ENCODE data around the gene CDON.

The CDON gene

GRCh38 chr11:126082251-126083109, 19.8 kb upstream of the CDON start:
- no peak for DNase-seq

GRCh38 chr11:126081915-126082250, 19.2 kb upstream of the CDON start:
- DNase-seq, result no peak

GRCh38 chr11:126080161-126080941, 17.7 kb upstream of the CDON start:
- no peak for DNase-seq

- no peak for DNase-seq
Observed at GRCh38 chr11:126079621-126080124, 17.0 kb upstream of the CDON start.

- no peak for DNase-seq
Observed at GRCh38 chr11:126076641-126077040, 14.0 kb upstream of the CDON start.

- no peak for DNase-seq
Observed at GRCh38 chr11:126072801-126073594, 10.3 kb upstream of the CDON start.

GRCh38 chr11:126072141-126072741, 9.6 kb upstream of the CDON start:
- no peak for DNase-seq

GRCh38 chr11:126063507-126063852, 814 bp upstream of the CDON start:
- DNase-seq, result no peak

GRCh38 chr11:126061707-126062678, 673 bp downstream of the CDON start:
- DNase-seq, result no peak

- DNase-seq, result no peak
Observed at GRCh38 chr11:126060757-126061171, 1.9 kb downstream of the CDON start.

- no peak for DNase-seq
Observed at GRCh38 chr11:126059238-126059781, 3.4 kb downstream of the CDON start.

GRCh38 chr11:126058105-126058874, 4.4 kb downstream of the CDON start:
- DNase-seq, result no peak

GRCh38 chr11:126054882-126055281, 7.8 kb downstream of the CDON start:
- no peak for DNase-seq

GRCh38 chr11:126054408-126054807, 8.3 kb downstream of the CDON start:
- DNase-seq, result no peak

- no peak for DNase-seq
Observed at GRCh38 chr11:126053415-126054286, 9.0 kb downstream of the CDON start.

- DNase-seq, result no peak
Observed at GRCh38 chr11:126051117-126051516, 11.5 kb downstream of the CDON start.

GRCh38 chr11:126049159-126049558, 13.5 kb downstream of the CDON start:
- DNase-seq, result no peak

GRCh38 chr11:126048197-126048596, 14.5 kb downstream of the CDON start:
- no peak for DNase-seq

- DNase-seq, result no peak
Observed at GRCh38 chr11:126046570-126047195, 16.0 kb downstream of the CDON start.
